Peyer's patch (tissue), 4 donors: ENCODE data around the gene HBD. TPM values are rescaled to one million over a fixed set of nuclear protein-coding genes. Genes with fewer than 3 reads are reported as not detected.
"Not testable (repeated sequence)": the region's sequence is repeated elsewhere in the genome, so short reads cannot be mapped to it uniquely, and the experiment has no call there.

Source experiments
- DNase-seq, 3 donors: peaks; one replicate each; pipeline ENCODE4 v3.0.0-alpha.2; 2017 to 2019
- H3K27ac ChIP-seq, 4 donors: fragments of 200-600 bp; sonication (generic); one replicate each; pipeline ENCODE4 v1.5.1; 2016 to 2019
- H3K27me3 ChIP-seq, 2 donors: fragments of 200-600 bp; sonication (generic); one replicate each; pipeline ENCODE4 v1.5.1; 2019
- H3K36me3 ChIP-seq, 3 donors: fragments of 200-600 bp; sonication (generic); one replicate each; pipeline ENCODE4 v1.5.1; 2016 to 2019
- H3K4me1 ChIP-seq, 4 donors: fragments of 200-600 bp; sonication (generic); one replicate each; pipeline ENCODE4 v1.5.1; 2016 to 2019
- H3K4me3 ChIP-seq, 4 donors: fragments of 200-600 bp; sonication (generic); 1 replicate in 3 of 4; 2 replicates in 1 of 4; pipeline ENCODE4 v1.5.1; 2016 to 2019; ENCODE audit warnings: mild to moderate bottlenecking in 1 of 4
- H3K9me3 ChIP-seq, 4 donors: fragments of 200-600 bp; sonication (generic); one replicate each; pipeline ENCODE4 v1.5.1; 2016 to 2019; ENCODE audit warnings: mild to moderate bottlenecking in 1 of 4
- CTCF ChIP-seq, 6 experiments: fragments of 450-650 bp in 4 of 6; fragments of 200-600 bp in 2 of 6; sonication (generic) in 1 of 6; IDR thresholded peaks; one replicate each; pipeline ENCODE4 v1.5.1; 2017 to 2019; ENCODE audit warnings: antibody characterized with exemption in 6 of 6, mild to moderate bottlenecking in 3 of 6, moderate library complexity in 1 of 6
- POLR2A ChIP-seq, 2 donors: fragments of 450-650 bp; IDR thresholded peaks; one replicate each; pipeline ENCODE4 v1.5.1; 2017; ENCODE audit warnings: antibody characterized with exemption in 2 of 2, mild to moderate bottlenecking in 2 of 2, moderate library complexity in 2 of 2
- total RNA-seq, 4 donors: library from RNA; depleted of rRNA; stranded (reverse); fragments of >200 nt; gene quantifications; one replicate each; pipeline ENCODE4 v1.1.0, GENCODE V29; 2016

The HBD gene
- total RNA-seq, 4 donors from 2014 or later: not detected

- H3K9me3 ChIP-seq: no peaks in the 10 kb centered on the region
- no peak for TF ChIP-seq CTCF (IDR thresholded peaks at IDR 0.05)
- TF ChIP-seq POLR2A (IDR thresholded peaks at IDR 0.05): no peak
- H3K27ac ChIP-seq: no peak overlapping the region
- DNase-seq: no peak
- no peaks in the 10 kb centered on the region for H3K36me3 ChIP-seq
- no peaks in the 10 kb centered on the region for H3K27me3 ChIP-seq
- no peak overlapping the region for H3K4me3 ChIP-seq
- H3K4me1 ChIP-seq: no peaks in the 10 kb centered on the region
These were observed 18.1 kb upstream of the HBD start for GRCh38 chr11:5252192-5252918.

- H3K27ac ChIP-seq: no peak overlapping the region
- TF ChIP-seq CTCF (IDR thresholded peaks at IDR 0.05) (no peak), POLR2A (IDR thresholded peaks at IDR 0.05) (no peak)
- DNase-seq: no peak
- no peak overlapping the region for H3K4me3 ChIP-seq
- no peaks in the 10 kb centered on the region for H3K36me3 ChIP-seq
- no peaks in the 10 kb centered on the region for H3K27me3 ChIP-seq
- H3K4me1 ChIP-seq: no peaks in the 10 kb centered on the region
- H3K9me3 ChIP-seq: no peaks in the 10 kb centered on the region
These were observed 17.5 kb upstream of the HBD start for GRCh38 chr11:5251746-5252145.

DNA sequence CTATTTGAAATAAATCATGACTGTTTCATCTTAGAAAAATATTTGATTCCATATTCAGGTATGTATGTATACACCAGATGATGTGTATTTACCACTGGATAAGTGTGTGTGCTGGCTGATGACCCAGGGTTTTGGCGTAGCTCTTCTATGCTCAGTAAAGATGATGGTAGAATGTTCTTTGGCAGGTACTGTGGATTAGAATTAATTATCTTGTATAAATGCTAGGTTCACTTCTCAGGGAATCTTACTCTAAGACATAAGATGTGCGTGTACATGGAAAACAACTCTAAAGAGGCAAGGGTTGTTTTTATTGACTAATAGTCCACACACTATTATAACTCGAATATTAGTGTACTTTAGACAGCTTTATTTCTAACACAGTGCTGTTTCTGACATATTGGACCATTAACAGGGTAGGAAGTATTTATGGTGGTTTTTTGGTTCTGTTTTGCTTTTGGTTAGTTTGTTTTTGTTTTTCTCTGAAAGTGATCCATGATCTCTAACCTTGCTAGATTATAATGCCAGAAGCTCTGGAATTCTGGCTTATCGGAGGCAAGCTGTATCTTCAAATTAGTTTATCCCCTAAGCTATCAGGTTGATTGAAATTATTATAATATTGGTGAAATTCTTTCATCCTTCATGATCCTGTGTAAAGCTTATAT is 16.4 kb upstream of the HBD start:
- TF ChIP-seq POLR2A (IDR thresholded peaks at IDR 0.05) (no peak), CTCF (IDR thresholded peaks at IDR 0.05) (no peak)
- no peaks in the 10 kb centered on the region for H3K9me3 ChIP-seq
- H3K27ac ChIP-seq: no peak overlapping the region
- H3K27me3 ChIP-seq: no peaks in the 10 kb centered on the region
- no peaks in the 10 kb centered on the region for H3K36me3 ChIP-seq
- H3K4me3 ChIP-seq: no peak overlapping the region
- no peaks in the 10 kb centered on the region for H3K4me1 ChIP-seq
- no peak for DNase-seq

DNA sequence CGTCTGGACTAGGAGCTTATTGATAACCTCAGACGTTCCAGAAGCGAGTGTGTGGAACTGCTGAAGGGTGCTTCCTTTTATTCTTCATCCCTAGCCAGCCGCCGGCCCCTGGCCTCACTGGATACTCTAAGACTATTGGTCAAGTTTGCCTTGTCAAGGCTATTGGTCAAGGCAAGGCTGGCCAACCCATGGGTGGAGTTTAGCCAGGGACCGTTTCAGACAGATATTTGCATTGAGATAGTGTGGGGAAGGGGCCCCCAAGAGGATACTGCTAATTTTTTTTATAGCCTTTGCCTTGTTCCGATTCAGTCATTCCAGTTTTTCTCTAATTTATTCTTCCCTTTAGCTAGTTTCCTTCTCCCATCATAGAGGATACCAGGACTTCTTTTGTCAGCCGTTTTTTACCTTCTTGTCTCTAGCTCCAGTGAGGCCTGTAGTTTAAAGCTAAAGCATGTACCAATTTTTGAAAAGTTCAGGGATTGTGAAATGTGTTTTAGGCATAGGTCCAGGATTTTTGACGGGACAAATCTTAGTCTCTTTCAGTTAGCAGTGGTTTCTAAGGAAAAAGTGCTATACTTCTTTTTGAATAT is 15.6 kb upstream of the HBD start, which contains the start of gene HBG1:
HBG1 (minus strand) TSS at position 51 of the 590 bp plus-strand sequence. CDS start 53 bp downstream, outside the sequence.
- not testable (repeated sequence) for DNase-seq, H3K27ac ChIP-seq, H3K4me3 ChIP-seq, H3K27me3 ChIP-seq, H3K9me3 ChIP-seq, H3K4me1 ChIP-seq, H3K36me3 ChIP-seq

- not testable (repeated sequence) for DNase-seq, H3K9me3 ChIP-seq, H3K4me3 ChIP-seq, H3K4me1 ChIP-seq, H3K36me3 ChIP-seq, H3K27ac ChIP-seq, H3K27me3 ChIP-seq
These were observed 14.2 kb upstream of the HBD start for GRCh38 chr11:5248498-5248897.

GRCh38 chr11:5247472-5248192 is 13.3 kb upstream of the HBD start:
- no peaks in the 10 kb centered on the region for H3K27me3 ChIP-seq
- no peaks in the 10 kb centered on the region for H3K4me1 ChIP-seq
- no peak overlapping the region for H3K4me3 ChIP-seq
- H3K9me3 ChIP-seq: no peaks in the 10 kb centered on the region
- TF ChIP-seq POLR2A (IDR thresholded peaks at IDR 0.05) (no peak), CTCF (IDR thresholded peaks at IDR 0.05) (no peak)
- DNase-seq: no peak
- no peaks in the 10 kb centered on the region for H3K36me3 ChIP-seq
- H3K27ac ChIP-seq: no peak overlapping the region
